Measurements from ENCODE around the gene B9D1. TPM values are rescaled to one million over a fixed set of nuclear protein-coding genes. Genes with fewer than 3 reads are reported as not detected.

Gene B9D1
- total and polyA plus RNA-seq, 2 experiments from 2014 or later = 35.2 to 63.5 TPM

GRCh38 chr17:19338031-19338990, 24.2 kb downstream of the B9D1 start:
- Histone ChIP-seq H3K36me3 (ENCODE audit: insufficient read depth) (no peaks in the 10 kb centered on the region), H3K4me1 (ENCODE audit: insufficient read depth) (peaks cover 27% of the 10 kb centered on the region), H3K27me3 (ENCODE audit: insufficient read depth) (no peaks in the 10 kb centered on the region), H3K9me2 (ENCODE audit: insufficient read depth) (no peaks in the 10 kb centered on the region), H3K27ac (ENCODE audit: low read depth) (no peak overlapping the region), H2AFZ (no peak overlapping the region), H3F3A (replicated peaks; ENCODE audit: low read depth) (no peaks in the 10 kb centered on the region; the same call in none of the 2 replicates), H3K79me2 (replicated peaks; ENCODE audit: insufficient read depth) (no peaks in the 10 kb centered on the region), H4K20me1 (replicated peaks; ENCODE audit: insufficient read depth) (no peaks in the 10 kb centered on the region), H3K4me3 (no peak overlapping the region), H3K4me2 (peak overlapping the region; percentile 71)
- H3K27ac Mint-ChIP-seq = no peak overlapping the region
- DNase-seq (ENCODE audit: low spot score) = peak; percentile 87
- peaks cover 52% of the 10 kb centered on the region for H3K4me1 Mint-ChIP-seq
- no peaks in the 10 kb centered on the region for H3K9me3 Mint-ChIP-seq
- peak; percentile 79 for ATAC-seq
- no peak overlapping the region; the same call in 2 of the 3 replicates for H3K4me3 Mint-ChIP-seq
- H3K36me3 Mint-ChIP-seq (ENCODE audit: low read depth) = no peaks in the 10 kb centered on the region; the same call in 2 of the 3 replicates
- H3K27me3 Mint-ChIP-seq (ENCODE audit: insufficient read depth, low read depth, poor library complexity) = peaks cover 26% of the 10 kb centered on the region
- TF ChIP-seq EZH2 (IDR thresholded peaks at IDR 0.05; ENCODE audit: low read depth, unreplicated experiment) = no peak
- TF ChIP-seq, protein P1, sequence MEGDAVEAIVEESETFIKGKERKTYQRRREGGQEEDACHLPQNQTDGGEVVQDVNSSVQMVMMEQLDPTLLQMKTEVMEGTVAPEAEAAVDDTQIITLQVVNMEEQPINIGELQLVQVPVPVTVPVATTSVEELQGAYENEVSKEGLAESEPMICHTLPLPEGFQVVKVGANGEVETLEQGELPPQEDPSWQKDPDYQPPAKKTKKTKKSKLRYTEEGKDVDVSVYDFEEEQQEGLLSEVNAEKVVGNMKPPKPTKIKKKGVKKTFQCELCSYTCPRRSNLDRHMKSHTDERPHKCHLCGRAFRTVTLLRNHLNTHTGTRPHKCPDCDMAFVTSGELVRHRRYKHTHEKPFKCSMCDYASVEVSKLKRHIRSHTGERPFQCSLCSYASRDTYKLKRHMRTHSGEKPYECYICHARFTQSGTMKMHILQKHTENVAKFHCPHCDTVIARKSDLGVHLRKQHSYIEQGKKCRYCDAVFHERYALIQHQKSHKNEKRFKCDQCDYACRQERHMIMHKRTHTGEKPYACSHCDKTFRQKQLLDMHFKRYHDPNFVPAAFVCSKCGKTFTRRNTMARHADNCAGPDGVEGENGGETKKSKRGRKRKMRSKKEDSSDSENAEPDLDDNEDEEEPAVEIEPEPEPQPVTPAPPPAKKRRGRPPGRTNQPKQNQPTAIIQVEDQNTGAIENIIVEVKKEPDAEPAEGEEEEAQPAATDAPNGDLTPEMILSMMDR (conservative IDR thresholded peaks at IDR 0.05; ENCODE audit: low read depth in 2 of 2) = peak; percentile 66 to 81
- TF ChIP-seq ZNF331 (CRISPR knock-in tag; IDR thresholded peaks at IDR 0.05; ENCODE audit: low read depth) = peak; percentile 39; the same call in 1 of the 2 replicates

DNA sequence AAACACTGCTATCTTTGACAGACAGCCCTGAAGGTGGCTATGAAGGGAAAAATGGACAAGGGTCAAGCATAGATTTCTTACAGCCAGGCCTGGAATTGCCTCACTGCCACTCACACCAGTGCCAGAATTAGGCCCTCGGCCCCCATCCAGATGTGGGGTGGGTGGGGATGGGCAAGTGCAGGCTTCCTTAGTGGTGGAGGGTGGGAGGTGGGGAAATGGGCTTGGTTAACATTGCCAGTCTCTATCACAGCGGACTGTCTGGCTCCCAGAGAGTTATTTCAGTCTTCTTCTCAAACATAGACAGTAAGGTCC, 24.9 kb downstream of the B9D1 start:
- Histone ChIP-seq H3K36me3 (ENCODE audit: insufficient read depth) (no peaks in the 10 kb centered on the region), H3K9me2 (ENCODE audit: insufficient read depth) (no peaks in the 10 kb centered on the region), H3F3A (replicated peaks; ENCODE audit: low read depth) (no peaks in the 10 kb centered on the region; the same call in none of the 2 replicates), H3K4me2 (no peak overlapping the region), H3K79me2 (replicated peaks; ENCODE audit: insufficient read depth) (no peaks in the 10 kb centered on the region), H3K27ac (ENCODE audit: low read depth) (no peak overlapping the region), H3K4me3 (no peak overlapping the region), H2AFZ (no peak overlapping the region), H4K20me1 (replicated peaks; ENCODE audit: insufficient read depth) (no peaks in the 10 kb centered on the region), H3K4me1 (ENCODE audit: insufficient read depth) (peaks cover 27% of the 10 kb centered on the region), H3K27me3 (ENCODE audit: insufficient read depth) (no peaks in the 10 kb centered on the region)
- Mint-ChIP-seq H3K27ac (no peak overlapping the region), H3K36me3 (ENCODE audit: low read depth) (no peaks in the 10 kb centered on the region; the same call in 2 of the 3 replicates), H3K27me3 (ENCODE audit: insufficient read depth, low read depth, poor library complexity) (peaks cover 26% of the 10 kb centered on the region), H3K9me3 (no peaks in the 10 kb centered on the region), H3K4me1 (peaks cover 54% of the 10 kb centered on the region), H3K4me3 (no peak overlapping the region)
- DNase-seq (ENCODE audit: low spot score) (no peak), ATAC-seq (peak; percentile 2; the same call in 2 of the 3 replicates)
- TF ChIP-seq, protein P2, sequence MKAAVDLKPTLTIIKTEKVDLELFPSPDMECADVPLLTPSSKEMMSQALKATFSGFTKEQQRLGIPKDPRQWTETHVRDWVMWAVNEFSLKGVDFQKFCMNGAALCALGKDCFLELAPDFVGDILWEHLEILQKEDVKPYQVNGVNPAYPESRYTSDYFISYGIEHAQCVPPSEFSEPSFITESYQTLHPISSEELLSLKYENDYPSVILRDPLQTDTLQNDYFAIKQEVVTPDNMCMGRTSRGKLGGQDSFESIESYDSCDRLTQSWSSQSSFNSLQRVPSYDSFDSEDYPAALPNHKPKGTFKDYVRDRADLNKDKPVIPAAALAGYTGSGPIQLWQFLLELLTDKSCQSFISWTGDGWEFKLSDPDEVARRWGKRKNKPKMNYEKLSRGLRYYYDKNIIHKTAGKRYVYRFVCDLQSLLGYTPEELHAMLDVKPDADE (IDR thresholded peaks at IDR 0.05) = no peak
- TF ChIP-seq ZNF462 (CRISPR knock-in tag; IDR thresholded peaks at IDR 0.05) (no peak), CREB1 (CRISPR knock-in tag; IDR thresholded peaks at IDR 0.05; ENCODE audit: low read depth) (no peak)
